Small intestine (tissue), 7 donors: ENCODE results near the gene EIPR1. TPM values are rescaled to one million over a fixed set of nuclear protein-coding genes. Genes with fewer than 3 reads are reported as not detected.

Source experiments
- DNase-seq, 2 donors: peaks; one replicate each; pipeline versions ENCODE4 v3.0.0 to v3.0.0-alpha.2; 2013
- FAIRE-seq: peaks from 2 replicates; lab custom pipeline; 2012; peaks lifted over from hg19 to GRCh38; lab: Jason Lieb, UNC
- H3K27ac ChIP-seq, 3 donors: one replicate each; pipeline ENCODE4 v1.5.1; 2013; ENCODE audit warnings: low read length in 2 of 3, mild to moderate bottlenecking in 2 of 3, control low read depth in 1 of 3, inconsistent platforms in 1 of 3, low read depth in 1 of 3, moderate library complexity in 1 of 3
- H3K27me3 ChIP-seq, 3 donors: one replicate each; pipeline ENCODE4 v1.6.1; 2013; ENCODE audit warnings: low read length in 3 of 3, inconsistent platforms in 1 of 3; ENCODE audit not compliant: control insufficient read depth in 3 of 3, insufficient read depth in 3 of 3
- H3K36me3 ChIP-seq, 3 donors: one replicate each; pipeline ENCODE4 v1.6.1; 2013; ENCODE audit warnings: low read length in 3 of 3, inconsistent platforms in 1 of 3, low read depth in 1 of 3, mild to moderate bottlenecking in 1 of 3, moderate library complexity in 1 of 3; ENCODE audit not compliant: control insufficient read depth in 3 of 3, insufficient read depth in 2 of 3
- H3K4me1 ChIP-seq, 3 donors: one replicate each; pipeline ENCODE4 v1.6.1; 2013; ENCODE audit warnings: low read length in 2 of 3, inconsistent platforms in 1 of 3, low read depth in 1 of 3, mild to moderate bottlenecking in 1 of 3, moderate library complexity in 1 of 3; ENCODE audit not compliant: control insufficient read depth in 3 of 3, insufficient read depth in 2 of 3
- H3K4me3 ChIP-seq, 3 donors: one replicate each; pipeline ENCODE4 v1.5.1; 2013; ENCODE audit warnings: low read length in 3 of 3, control low read depth in 1 of 3, inconsistent platforms in 1 of 3, low read depth in 1 of 3, mild to moderate bottlenecking in 1 of 3, moderate library complexity in 1 of 3
- H3K9me3 ChIP-seq, 2 donors: one replicate each; pipeline ENCODE4 v1.6.1; 2013; ENCODE audit warnings: low read depth in 1 of 2, low read length in 1 of 2; ENCODE audit not compliant: control insufficient read depth in 2 of 2, insufficient read depth in 1 of 2
- WGBS, 3 donors: extraction: QIAGEN DNeasy Blood & Tissue Kit; methylation state at CpG; one replicate each; pipeline ENCODE4 v1.1.7; 2013; 5-methylcytosine and 5-hydroxymethylcytosine counted together
- polyA plus RNA-seq, 4 donors: library from polyadenylated mRNA; stranded (reverse) in 3 of 4; unstranded in 1 of 4; fragments of 200-250 nt in 3 of 4; fragments of 120-200 nt in 1 of 4; gene quantifications; one replicate each; pipeline versions ENCODE4 v1.2.1 to v1.2.3, GENCODE V29; 2013
- donor health status: healthy with polysubstance abuse.
- donor health status: control.
- donor health status: control.
- donor health status: Bipolar disorder and iron deficiency.
- donor health status: healthy.

The EIPR1 gene
- polyA plus RNA-seq, 4 donors = 16.8 to 28.5 (median 19.5) TPM

DNA sequence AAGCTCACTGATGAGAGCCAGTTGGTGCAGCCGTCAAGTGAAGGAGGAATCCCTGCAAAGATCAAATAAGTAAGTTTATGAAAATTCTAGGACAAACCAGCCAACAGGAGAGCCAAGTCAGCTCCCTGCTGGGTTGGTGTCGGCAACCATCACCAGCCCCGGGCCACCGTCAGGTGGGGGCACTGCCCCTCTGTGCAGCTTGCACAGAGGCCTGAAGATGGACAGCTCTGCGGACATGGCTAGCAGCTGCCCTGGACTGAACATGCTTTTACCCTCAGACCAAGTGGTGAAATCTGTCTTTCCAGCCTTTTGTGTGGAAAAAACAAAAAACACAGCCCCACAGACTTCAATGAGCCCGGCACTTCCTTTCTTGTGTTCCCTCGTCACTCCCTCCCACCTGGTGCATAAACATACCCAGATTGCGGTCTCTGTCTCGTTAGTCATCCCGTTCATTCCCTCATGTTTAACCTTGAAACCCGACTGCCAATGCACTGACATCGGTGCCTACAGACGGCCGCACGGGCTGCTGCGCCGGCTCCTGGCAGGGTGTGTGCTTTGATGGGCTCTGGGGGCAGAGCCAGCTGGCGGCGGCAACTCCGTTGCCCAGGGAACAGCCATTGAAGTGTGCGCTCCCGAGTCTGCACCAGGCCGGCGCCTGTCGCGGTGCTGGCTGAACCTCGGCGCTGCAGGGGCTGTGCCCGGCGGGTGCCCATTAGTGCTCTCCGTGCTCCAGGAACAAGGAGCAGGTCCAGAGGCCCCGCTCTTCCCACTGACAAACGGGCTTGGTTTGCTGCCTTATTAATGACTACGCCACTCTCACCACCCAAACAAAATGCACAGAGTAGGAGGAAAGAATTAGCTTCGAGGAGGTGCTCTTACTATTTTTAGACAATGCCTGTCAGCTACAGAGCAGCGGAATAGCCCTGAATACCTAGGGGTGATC lies 95.3 kb downstream of the EIPR1 start:
- no peaks in the 10 kb centered on the region for H3K4me1 ChIP-seq
- no peak overlapping the region for H3K27ac ChIP-seq
- peaks cover 0 to 6% of the 10 kb centered on the region in 2 donors for H3K9me3 ChIP-seq
- H3K36me3 ChIP-seq = peaks cover 0 to 16% (median 0%) of the 10 kb centered on the region in 3 donors
- H3K27me3 ChIP-seq = no peaks in the 10 kb centered on the region
- FAIRE-seq = no peak
- no peak overlapping the region for H3K4me3 ChIP-seq
- 87 to 94% (median 87%) methylated on average over 36 of the region's 36 CpGs for WGBS, 3 donors
- DNase-seq = no peak

DNA sequence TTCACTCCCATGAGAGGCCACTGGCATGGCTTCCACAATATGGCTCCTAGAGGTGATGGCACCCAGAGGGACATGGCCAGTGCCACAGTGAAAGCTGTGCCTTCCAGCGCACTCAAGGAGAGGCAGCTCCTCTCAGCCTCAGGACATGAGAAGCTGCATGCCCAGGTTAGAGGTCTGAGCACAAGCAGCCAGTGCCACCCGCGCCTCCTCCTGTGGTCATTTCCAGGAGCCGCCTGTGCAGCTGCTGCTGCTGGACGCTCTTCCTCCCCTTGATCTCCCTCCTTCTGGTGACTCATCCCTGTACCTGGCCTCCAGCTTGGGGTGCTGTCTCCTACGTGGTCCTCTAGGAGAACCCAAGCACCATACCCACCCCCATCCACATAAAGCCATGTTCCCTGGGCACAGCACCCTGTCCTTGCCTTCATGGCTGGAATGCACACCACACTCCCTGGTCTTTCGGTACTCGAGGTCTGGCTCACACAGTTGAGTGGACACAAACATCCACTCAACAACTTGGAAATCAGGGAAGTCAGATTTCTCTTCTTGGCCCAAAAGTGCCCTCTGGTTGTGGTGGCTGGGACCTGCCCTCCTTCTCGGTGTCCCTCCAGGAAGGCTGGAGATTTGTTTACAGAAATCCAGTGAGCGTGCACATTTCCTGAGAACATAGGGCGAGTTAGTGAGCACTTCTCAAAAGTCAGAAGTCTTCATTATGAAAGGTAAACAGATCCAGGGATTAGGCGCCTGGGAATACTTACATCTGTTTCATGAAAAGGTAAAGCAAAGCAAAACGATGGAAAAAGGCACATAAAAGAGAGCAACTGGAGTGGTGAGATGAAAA lies 96.7 kb downstream of the EIPR1 start:
- Histone ChIP-seq H3K27me3 (no peaks in the 10 kb centered on the region), H3K36me3 (peaks cover 0 to 18% (median 0%) of the 10 kb centered on the region in 3 donors), H3K9me3 (peaks cover 0 to 10% of the 10 kb centered on the region in 2 donors), H3K4me1 (no peaks in the 10 kb centered on the region), H3K4me3 (no peak overlapping the region), H3K27ac (no peak overlapping the region)
- WGBS, 3 donors = 90 to 93% (median 92%) methylated on average over 11 to 13 of the region's 13 CpGs
- no peak for FAIRE-seq
- no peak for DNase-seq

DNA sequence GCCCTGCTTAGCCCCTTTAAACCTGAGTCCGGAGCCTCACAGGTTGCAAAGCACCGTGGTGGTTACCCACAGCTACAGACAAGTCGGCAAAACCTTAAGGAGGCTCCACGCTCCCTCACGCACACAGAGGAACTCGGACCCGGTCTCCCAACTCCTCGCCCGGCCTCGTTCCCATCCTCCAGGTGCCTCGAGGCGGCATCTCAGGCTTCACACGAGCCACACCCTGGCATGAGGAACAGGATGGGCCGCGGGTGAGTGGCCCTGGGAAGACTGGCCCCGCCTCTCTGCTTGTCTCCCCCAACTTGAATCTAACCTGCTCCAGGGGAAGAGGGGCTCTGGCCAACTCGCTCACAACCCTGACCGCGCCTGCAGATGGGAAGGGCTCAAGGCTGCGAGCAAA lies 97.4 kb downstream of the EIPR1 start:
- 85 to 96% (median 94%) methylated on average over 19 to 20 of the region's 20 CpGs for WGBS, 3 donors
- Histone ChIP-seq H3K36me3 (peaks cover 0 to 15% (median 0%) of the 10 kb centered on the region in 3 donors), H3K4me3 (no peak overlapping the region), H3K4me1 (no peaks in the 10 kb centered on the region), H3K27me3 (no peaks in the 10 kb centered on the region), H3K27ac (no peak overlapping the region), H3K9me3 (peaks cover 0 to 10% of the 10 kb centered on the region in 2 donors)
- no peak for DNase-seq
- FAIRE-seq = no peak

DNA sequence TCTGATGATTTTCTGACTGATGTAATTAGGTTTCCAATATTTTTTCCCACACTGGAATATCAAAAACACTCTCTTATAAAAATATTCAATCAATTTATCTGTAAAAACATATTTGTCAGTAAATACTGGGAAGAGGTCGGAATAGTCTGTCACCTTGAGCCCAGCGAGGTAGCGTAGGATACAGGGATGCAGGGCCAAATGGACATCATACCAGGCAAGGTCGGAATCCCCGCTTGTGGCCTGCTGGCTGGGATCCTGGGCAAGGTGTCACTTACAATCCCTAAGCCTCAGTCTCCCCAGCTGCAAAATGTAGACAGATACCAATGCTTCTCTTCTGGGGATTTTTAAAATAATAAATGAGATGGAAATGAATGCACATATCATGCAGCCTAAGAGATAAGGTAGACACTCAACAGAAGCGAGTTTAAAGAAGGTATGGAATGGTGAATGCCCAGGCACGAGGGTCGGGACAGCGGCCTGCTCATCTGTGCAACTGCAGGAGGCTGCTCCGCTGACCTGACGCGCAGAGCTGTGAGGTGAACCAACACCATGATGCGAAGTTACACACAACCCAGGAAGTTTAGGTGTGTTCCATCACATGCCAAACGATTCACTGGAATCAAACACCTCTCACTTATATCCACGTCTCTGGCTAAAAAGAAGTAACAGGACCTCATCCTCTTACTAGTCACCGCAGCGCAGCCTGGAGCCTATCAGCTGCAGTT lies 98.2 kb downstream of the EIPR1 start:
- H3K4me3 ChIP-seq = no peak overlapping the region
- peaks cover 0 to 15% (median 0%) of the 10 kb centered on the region in 3 donors for H3K36me3 ChIP-seq
- H3K27ac ChIP-seq = no peak overlapping the region
- no peaks in the 10 kb centered on the region for H3K27me3 ChIP-seq
- H3K9me3 ChIP-seq = peaks cover 0 to 10% of the 10 kb centered on the region in 2 donors
- no peaks in the 10 kb centered on the region for H3K4me1 ChIP-seq
- FAIRE-seq (no peak), DNase-seq (no peak)
- 90 to 98% (median 94%) methylated on average over 17 of the region's 17 CpGs for WGBS, 3 donors

DNA sequence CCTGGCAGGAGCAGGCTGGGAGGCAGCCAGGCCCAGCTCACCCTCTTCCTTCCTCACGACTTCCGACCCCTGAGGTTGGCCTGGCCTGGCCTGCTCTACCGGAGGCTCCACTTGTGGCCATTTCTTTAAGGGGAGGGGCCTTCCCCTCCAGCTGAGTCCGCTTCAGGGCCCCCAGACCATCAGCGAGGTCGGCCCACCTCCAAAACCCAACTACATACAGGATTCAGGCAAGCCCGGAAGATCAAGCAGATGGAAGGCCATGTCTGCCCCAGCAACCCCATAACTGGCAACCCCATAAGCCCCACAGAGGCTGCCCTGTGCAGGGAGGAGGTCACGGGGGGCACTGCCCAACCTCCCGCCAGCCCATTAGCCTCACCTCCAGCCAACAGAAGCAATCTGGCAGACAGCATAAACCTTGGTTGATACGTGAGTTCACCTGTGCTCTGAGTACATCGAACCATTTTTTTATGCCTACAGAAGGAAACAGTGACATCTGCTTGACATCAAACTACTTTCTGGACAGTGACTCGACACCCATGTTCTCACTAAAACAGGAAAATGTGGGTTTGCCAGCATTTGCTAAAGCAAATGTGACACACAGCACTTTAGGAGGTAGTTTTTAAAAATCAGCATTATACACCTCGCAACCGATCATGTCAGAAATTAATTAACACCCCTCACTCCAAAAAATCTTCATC lies 98.9 kb downstream of the EIPR1 start:
- H3K27me3 ChIP-seq = no peaks in the 10 kb centered on the region
- DNase-seq = no peak
- no peak overlapping the region for H3K4me3 ChIP-seq
- no peaks in the 10 kb centered on the region for H3K4me1 ChIP-seq
- FAIRE-seq = no peak
- H3K27ac ChIP-seq = no peak overlapping the region
- peaks cover 0 to 10% of the 10 kb centered on the region in 2 donors for H3K9me3 ChIP-seq
- H3K36me3 ChIP-seq = peaks cover 0 to 15% (median 0%) of the 10 kb centered on the region in 3 donors
- WGBS, 3 donors = 91 to 97% (median 95%) methylated on average over 13 to 14 of the region's 14 CpGs

DNA sequence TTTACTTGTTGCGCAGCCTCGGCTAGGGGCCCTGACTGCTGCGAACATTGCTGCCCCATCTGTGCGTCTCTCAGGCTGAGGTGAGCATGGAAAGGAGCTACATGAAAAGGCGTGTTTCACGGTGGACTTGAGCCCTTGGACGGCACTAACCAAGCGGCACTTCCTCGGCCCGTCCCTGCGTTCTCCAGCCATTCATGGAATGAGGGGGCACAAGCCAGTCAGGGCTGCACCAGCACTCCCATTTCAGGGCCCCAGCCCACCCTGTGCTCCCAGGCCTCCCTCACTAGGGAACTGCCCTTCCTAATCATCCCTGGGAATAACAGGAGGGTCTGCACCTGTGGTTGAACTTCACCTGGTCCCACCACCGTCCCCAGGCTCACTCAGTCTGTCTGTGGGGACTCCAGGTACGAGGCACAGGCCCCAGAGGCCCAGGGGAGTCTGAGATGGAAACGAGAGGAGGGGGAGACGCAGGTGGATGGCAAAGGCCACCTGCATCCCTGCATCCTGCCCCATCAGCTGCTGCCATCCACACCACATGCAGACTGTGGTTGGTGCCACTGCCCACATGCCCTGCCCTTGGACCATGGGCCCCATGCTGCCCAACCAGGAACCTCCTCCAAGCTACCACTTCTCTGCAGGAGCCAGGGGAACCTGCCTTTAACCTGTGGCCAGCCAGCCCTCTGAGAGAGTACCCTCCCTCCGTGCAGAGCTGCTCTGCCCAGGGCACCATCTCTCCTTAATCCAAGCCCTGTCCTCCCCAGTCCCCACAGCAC lies 99.7 kb downstream of the EIPR1 start:
- Histone ChIP-seq H3K27ac (no peak overlapping the region), H3K36me3 (peaks cover 0 to 15% (median 0%) of the 10 kb centered on the region in 3 donors), H3K27me3 (no peaks in the 10 kb centered on the region), H3K9me3 (peaks cover 0 to 15% of the 10 kb centered on the region in 2 donors), H3K4me3 (no peak overlapping the region), H3K4me1 (no peaks in the 10 kb centered on the region)
- FAIRE-seq (no peak), DNase-seq (no peak)
- 96 to 99% (median 98%) methylated on average over 16 of the region's 16 CpGs for WGBS, 3 donors

DNA sequence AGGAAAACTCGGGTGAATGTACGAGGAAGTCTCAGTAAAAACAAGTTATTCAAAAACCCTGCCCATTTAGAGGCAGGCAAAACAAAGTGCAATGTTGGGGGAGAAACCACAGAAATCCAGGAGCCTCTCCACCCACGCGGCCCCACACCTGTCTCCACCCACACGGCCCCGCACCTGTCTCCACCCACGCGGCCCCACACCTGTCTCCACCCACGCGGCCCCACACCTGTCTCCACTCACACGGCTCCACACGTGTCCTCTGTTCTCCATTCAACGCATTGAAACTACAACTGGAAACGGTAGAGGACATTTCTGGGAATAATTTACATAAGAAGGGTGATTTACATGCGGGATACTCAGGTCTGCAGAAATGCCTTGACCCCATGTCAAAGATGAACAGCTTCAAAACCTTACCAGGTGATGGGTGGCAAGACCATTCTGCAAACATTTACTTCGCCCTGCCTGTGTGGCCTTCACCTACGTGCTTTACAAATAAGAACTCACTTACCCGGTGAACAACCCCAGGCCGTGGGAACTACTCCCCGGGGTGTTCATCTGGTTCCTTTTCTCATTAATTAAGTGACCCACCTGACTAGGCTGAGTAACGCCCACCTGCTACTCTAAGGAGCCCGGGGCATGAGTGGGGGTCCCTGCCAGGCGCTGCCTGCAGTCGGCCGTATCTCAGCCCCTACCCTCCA lies 100.4 kb downstream of the EIPR1 start:
- Histone ChIP-seq H3K36me3 (peaks cover 0 to 15% (median 0%) of the 10 kb centered on the region in 3 donors), H3K27me3 (no peaks in the 10 kb centered on the region), H3K4me3 (no peak overlapping the region), H3K27ac (no peak overlapping the region), H3K9me3 (peaks cover 0 to 20% of the 10 kb centered on the region in 2 donors), H3K4me1 (no peaks in the 10 kb centered on the region)
- DNase-seq (no peak), FAIRE-seq (no peak)
- WGBS, 3 donors = 84 to 91% (median 85%) methylated on average over 25 of the region's 25 CpGs
